Spleen (tissue), 7 donors: ENCODE data around the gene CYP39A1.

ENCODE experiments used
- POLR2A ChIP-seq, 3 donors: fragments of 450-650 bp; IDR thresholded peaks; one replicate each; pipeline ENCODE4 v1.5.1; 2017; ENCODE audit warnings: antibody characterized with exemption in 3 of 3, mild to moderate bottlenecking in 1 of 3
- POLR2AphosphoS5 ChIP-seq, 3 donors: sonication (generic); formaldehyde crosslinking; IDR thresholded peaks; one replicate each; pipeline ENCODE4 v1.5.1; 2017; ENCODE audit warnings: antibody characterized with exemption in 3 of 3
- TF ChIP-seq, protein P1 (sequence below), 11 experiments: fragments of 200-600 bp in 7 of 11; fragments of 450-650 bp in 4 of 11; sonication (generic) in 4 of 11; IDR thresholded peaks in 8 of 11; conservative IDR thresholded peaks in 3 of 11; 1 replicate in 7 of 11; 2 replicates in 4 of 11; pipeline versions ENCODE4 v1.4.0 to v1.8.0; 2016 to 2021; ENCODE audit warnings: antibody characterized with exemption in 11 of 11, inconsistent platforms in 4 of 11, mild to moderate bottlenecking in 1 of 11
- donor health status: DM: no; HTN: no; CAD: no; lungs with moderate emphysema.
- donor health status: DM: no; HTN: no; CAD: no.
- donor health status: DM: no; HTN: no; CAD: no.

DNA sequence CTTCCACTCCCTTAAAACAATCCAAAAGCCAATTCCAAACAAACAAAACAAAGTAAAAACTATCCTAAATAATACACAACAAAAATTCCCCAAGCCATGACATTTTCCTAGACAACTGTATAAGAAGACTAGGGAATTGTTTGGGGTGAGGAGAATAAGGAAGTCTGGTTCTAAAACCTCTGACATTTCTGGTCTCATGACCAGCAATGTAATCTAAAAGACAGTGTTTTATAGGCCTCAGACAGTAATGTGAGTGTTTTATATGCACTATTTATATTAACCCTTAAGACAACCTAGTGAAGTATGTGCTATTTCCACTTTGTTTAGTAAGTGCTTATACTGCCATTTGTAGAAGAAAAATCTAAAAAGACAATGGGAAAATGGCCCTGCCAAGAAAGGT is 148.4 kb downstream of the CYP39A1 start:
- TF ChIP-seq POLR2AphosphoS5 (IDR thresholded peaks at IDR 0.05) (no peak), POLR2A (IDR thresholded peaks at IDR 0.05) (no peak)
- TF ChIP-seq, protein P1, sequence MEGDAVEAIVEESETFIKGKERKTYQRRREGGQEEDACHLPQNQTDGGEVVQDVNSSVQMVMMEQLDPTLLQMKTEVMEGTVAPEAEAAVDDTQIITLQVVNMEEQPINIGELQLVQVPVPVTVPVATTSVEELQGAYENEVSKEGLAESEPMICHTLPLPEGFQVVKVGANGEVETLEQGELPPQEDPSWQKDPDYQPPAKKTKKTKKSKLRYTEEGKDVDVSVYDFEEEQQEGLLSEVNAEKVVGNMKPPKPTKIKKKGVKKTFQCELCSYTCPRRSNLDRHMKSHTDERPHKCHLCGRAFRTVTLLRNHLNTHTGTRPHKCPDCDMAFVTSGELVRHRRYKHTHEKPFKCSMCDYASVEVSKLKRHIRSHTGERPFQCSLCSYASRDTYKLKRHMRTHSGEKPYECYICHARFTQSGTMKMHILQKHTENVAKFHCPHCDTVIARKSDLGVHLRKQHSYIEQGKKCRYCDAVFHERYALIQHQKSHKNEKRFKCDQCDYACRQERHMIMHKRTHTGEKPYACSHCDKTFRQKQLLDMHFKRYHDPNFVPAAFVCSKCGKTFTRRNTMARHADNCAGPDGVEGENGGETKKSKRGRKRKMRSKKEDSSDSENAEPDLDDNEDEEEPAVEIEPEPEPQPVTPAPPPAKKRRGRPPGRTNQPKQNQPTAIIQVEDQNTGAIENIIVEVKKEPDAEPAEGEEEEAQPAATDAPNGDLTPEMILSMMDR (IDR thresholded peaks at IDR 0.05 in 8 of 11, conservative IDR thresholded peaks at IDR 0.05 in 3 of 11): no peak
